Measurements from ENCODE around the gene CASS4. TPM values are rescaled to one million over a fixed set of nuclear protein-coding genes. Genes with fewer than 3 reads are reported as not detected.
A peak's percentile ranks its signal among the peaks of the same experiment; 100 is the strongest.

CASS4 gene
- total and polyA plus RNA-seq, 9 of the 15 experiments (the other 6 are each of a cell fraction or from before 2014, with no cell fraction given), result 8.1 to 53.8 (median 26.7) TPM

DNA sequence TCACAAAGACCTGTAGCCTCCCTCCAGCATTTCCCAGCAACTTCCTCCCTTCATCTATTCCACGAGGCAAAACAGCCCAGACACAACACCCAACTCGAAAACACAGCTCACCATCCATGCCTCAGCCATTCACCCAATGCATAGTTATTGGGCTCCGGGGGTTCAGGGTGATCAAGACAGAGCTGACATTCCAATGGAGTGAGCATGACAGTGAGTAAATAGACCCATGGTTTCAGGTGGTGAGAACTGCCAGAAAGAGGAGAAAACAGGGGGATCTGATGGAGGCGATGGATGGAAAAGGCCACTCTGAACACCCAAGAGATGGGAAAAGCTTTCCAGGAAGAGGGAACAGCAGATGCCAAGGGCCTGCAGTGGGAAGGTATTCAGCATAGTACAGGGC, 5.9 kb downstream of the CASS4 start:
- H3K9ac ChIP-seq (ENCODE audit: insufficient read depth in 1 of 2, low read depth in 2 of 2, low read length in 2 of 2), result peak overlapping the region; percentile 56 to 77; a peak in 3 of 4 replicates
- no peak for DNase-seq (ENCODE audit: extremely low read depth in 1 of 4, low spot score in 3 of 4)
- peak overlapping the region; percentile 78 for H3K4me2 ChIP-seq (ENCODE audit: insufficient read depth, low read length)
- ATAC-seq, result no peak
- no peaks in the 10 kb centered on the region for H3K9me3 ChIP-seq (replicated peaks; ENCODE audit: control insufficient read depth, insufficient read depth, low read depth, low read length)
- no peaks in the 10 kb centered on the region for H3K9me1 ChIP-seq (ENCODE audit: control insufficient read depth, insufficient read depth, low read length)
- peaks cover 26 to 73% of the 10 kb centered on the region in 2 experiments for H3K4me1 ChIP-seq (replicated peaks in 1 of 2; ENCODE audit: control insufficient read depth in 2 of 2, insufficient read depth in 2 of 2, low read length in 2 of 2)
- in situ Hi-C loops (cut with MboI), result no loop called here
- peak overlapping the region; percentile 85 for H3K27ac ChIP-seq (ENCODE audit: extremely low read depth, low read depth, low read length)
- 34% methylated on average over 4 of the region's 4 CpGs for WGBS (ENCODE audit: insufficient coverage, low coverage, missing lambda C conversion rate)
- ChIA-PET POLR2A (interaction anchor here (0.9 to 1.9 kb wide), 10 partner anchors 8 to 67 kb away, joined by 3 to 9 read pairs (median 4); partner anchors contain the start of genes AURKA, CSTF1 and RTF2), CTCF (ENCODE audit: low intra/inter-chr PET ratio) (no interaction called here)
- intact Hi-C loops (cut with micrococcal nuclease), result no loop called here
- BruUV-seq (replicated peaks), result no TSS peak
- H3K27me3 ChIP-seq (ENCODE audit: control insufficient read depth in 2 of 2, insufficient read depth in 2 of 2, low read length in 2 of 2), result no peaks in the 10 kb centered on the region
- no peak for FAIRE-seq
- H3K79me2 ChIP-seq (ENCODE audit: control insufficient read depth, insufficient read depth, low read length), result peaks cover 100% of the 10 kb centered on the region
- peak overlapping the region; percentile 77 for H3K4me3 ChIP-seq
- no peaks in the 10 kb centered on the region; the same call in 1 of the 2 replicates for H4K20me1 ChIP-seq (replicated peaks; ENCODE audit: control insufficient read depth, insufficient read depth, low read length)
- no peak overlapping the region for H2AFZ ChIP-seq (ENCODE audit: low read depth, low read length)
- H3K36me3 ChIP-seq (ENCODE audit: control insufficient read depth, insufficient read depth, low read length), result peaks cover 67% of the 10 kb centered on the region
- TF ChIP-seq TGIF2 (CRISPR knock-in tag; IDR thresholded peaks at IDR 0.05) (no peak), CREBBP (IDR thresholded peaks at IDR 0.05; ENCODE audit: low read depth, low read length) (no peak), FOXA3 (CRISPR knock-in tag; conservative IDR thresholded peaks at IDR 0.05 in 1 of 2, IDR thresholded peaks at IDR 0.05 in 1 of 2) (0 out of 4 replicates have a peak, but pooled peaks of 1 of the 2 experiments have one; percentile 59), CXXC5 (CRISPR knock-in tag; IDR thresholded peaks at IDR 0.05) (no peak), XRCC3 (IDR thresholded peaks at IDR 0.05) (no peak), SPI1 (IDR thresholded peaks at IDR 0.05; ENCODE audit: borderline replicate concordance, low read depth, low read length) (peak; percentile 19; the same call in 1 of the 2 replicates), SOX6 (IDR thresholded peaks at IDR 0.05) (no peak), ATF1 (CRISPR knock-in tag; IDR thresholded peaks at IDR 0.05) (no peak), ATF1 (tag; IDR thresholded peaks at IDR 0.05) (no peak), HDAC1 (IDR thresholded peaks at IDR 0.05) (no peak)
- TF ChIP-seq, protein P1, sequence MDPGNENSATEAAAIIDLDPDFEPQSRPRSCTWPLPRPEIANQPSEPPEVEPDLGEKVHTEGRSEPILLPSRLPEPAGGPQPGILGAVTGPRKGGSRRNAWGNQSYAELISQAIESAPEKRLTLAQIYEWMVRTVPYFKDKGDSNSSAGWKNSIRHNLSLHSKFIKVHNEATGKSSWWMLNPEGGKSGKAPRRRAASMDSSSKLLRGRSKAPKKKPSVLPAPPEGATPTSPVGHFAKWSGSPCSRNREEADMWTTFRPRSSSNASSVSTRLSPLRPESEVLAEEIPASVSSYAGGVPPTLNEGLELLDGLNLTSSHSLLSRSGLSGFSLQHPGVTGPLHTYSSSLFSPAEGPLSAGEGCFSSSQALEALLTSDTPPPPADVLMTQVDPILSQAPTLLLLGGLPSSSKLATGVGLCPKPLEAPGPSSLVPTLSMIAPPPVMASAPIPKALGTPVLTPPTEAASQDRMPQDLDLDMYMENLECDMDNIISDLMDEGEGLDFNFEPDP (CRISPR knock-in tag; IDR thresholded peaks at IDR 0.05), result no peak
- TF ChIP-seq, protein P2, sequence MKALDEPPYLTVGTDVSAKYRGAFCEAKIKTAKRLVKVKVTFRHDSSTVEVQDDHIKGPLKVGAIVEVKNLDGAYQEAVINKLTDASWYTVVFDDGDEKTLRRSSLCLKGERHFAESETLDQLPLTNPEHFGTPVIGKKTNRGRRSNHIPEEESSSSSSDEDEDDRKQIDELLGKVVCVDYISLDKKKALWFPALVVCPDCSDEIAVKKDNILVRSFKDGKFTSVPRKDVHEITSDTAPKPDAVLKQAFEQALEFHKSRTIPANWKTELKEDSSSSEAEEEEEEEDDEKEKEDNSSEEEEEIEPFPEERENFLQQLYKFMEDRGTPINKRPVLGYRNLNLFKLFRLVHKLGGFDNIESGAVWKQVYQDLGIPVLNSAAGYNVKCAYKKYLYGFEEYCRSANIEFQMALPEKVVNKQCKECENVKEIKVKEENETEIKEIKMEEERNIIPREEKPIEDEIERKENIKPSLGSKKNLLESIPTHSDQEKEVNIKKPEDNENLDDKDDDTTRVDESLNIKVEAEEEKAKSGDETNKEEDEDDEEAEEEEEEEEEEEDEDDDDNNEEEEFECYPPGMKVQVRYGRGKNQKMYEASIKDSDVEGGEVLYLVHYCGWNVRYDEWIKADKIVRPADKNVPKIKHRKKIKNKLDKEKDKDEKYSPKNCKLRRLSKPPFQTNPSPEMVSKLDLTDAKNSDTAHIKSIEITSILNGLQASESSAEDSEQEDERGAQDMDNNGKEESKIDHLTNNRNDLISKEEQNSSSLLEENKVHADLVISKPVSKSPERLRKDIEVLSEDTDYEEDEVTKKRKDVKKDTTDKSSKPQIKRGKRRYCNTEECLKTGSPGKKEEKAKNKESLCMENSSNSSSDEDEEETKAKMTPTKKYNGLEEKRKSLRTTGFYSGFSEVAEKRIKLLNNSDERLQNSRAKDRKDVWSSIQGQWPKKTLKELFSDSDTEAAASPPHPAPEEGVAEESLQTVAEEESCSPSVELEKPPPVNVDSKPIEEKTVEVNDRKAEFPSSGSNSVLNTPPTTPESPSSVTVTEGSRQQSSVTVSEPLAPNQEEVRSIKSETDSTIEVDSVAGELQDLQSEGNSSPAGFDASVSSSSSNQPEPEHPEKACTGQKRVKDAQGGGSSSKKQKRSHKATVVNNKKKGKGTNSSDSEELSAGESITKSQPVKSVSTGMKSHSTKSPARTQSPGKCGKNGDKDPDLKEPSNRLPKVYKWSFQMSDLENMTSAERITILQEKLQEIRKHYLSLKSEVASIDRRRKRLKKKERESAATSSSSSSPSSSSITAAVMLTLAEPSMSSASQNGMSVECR (CRISPR knock-in tag; IDR thresholded peaks at IDR 0.05), result 0 out of 2 replicates have a peak, but pooled peaks have one; percentile 34
